HG03571 (cell line): ENCODE results near the gene DHRS4L2.
"Not testable (repeated sequence)": the region's sequence is repeated elsewhere in the genome, so short reads cannot be mapped to it uniquely, and the experiment has no call there.

ENCODE experiments used
- ATAC-seq: cut with Tn5 transposase; IDR thresholded peaks from one replicate; pipeline ENCODE4 v1.9.1; 2021; ENCODE audit not compliant: unreplicated experiment

The DHRS4L2 gene

DNA sequence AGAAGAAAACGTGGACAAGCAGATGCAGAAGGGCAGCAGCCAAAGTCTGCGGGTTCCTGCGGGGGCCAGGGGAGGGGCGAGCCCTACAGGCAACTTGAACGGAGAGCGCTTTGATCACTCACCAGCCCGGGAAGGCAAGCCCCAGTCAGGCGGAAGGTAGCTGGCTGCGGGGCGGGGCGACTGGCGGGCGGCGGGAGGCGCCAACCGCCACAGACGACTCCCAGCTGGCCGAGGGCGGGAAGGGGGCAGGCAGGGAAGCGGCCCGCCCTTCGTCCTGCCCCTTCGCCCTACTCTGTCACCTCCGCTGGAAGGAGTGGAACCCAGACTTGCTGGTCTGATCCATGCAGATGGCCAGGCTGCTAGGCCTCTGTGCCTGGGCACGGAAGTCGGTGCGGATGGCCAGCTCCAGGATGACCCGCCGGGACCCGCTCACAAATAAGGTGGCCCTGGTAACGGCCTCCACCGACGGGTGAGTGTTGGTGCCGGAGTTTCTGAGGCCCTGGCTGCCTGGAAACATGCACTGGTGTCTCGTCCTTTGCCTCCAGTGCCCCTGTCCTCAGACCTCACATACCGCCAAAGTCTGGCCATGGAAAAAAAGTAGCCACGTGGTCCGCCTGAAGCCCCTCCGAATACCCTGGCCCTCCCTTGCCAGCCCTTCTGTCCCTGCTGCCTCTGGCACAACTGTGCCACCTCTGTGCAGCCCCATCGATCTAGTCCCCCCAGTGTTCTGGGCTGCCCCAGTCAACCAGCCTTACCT is at the start of gene DHRS4L2:
DHRS4L2 (plus strand) TSS at position 323 of the 757 bp plus-strand sequence; CDS start at position 342, 19 bp downstream.
- ATAC-seq: peak; percentile 91

DNA sequence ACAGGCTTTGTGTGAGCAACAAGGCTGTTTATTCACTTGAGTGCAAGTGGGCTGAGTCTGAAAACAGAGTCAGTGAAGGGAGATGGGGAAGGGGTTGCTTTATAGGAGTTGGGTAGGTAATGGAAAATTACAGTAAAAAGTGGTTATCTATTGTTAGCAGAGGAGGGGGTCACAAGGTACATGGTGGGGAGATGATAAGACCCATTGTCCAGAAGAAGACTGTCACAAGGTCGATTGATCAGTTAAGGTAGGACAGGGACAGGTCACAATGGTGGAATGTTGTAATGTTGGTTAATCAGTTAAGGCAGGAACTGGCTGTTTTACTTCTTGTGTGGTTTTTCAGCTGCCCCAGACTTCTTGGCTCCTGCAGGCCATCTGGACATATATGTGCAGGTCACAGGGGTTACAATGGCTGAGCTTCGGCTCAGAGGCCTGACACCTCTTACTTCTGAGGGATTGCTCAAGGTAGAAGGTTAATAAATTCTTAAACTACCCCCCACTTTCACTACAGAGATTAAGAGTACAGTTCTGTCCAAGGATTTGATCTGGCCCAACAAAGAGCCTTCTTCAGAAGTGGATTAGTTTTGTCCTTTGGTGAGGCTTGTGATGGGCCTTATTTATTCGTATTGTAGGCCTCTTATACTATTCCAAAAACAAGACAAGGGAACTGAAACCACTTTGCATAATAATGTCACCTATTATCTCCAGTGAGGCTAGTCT is 49.0 kb upstream of the DHRS4L2 start:
- no peak for ATAC-seq

DNA sequence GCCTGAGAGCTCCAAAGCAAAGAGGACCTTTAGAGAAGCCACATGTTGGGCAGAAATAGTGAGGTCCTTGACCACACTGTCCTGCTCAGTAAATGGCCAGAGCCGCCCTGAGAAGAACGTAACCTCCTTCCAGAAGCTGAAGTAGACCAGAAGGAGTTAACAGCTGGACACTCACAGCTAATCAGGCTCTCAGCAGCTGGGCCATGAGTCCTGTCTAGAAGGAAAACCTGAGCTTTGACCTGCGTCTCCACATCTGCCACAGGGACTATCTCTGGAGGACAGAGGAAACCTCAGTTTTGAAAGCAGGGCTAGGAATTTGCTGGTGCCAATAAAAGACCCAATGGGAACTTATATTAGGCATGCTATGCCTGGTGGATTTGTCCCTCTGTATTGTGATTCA is 47.5 kb upstream of the DHRS4L2 start:
- ATAC-seq: no peak

DNA sequence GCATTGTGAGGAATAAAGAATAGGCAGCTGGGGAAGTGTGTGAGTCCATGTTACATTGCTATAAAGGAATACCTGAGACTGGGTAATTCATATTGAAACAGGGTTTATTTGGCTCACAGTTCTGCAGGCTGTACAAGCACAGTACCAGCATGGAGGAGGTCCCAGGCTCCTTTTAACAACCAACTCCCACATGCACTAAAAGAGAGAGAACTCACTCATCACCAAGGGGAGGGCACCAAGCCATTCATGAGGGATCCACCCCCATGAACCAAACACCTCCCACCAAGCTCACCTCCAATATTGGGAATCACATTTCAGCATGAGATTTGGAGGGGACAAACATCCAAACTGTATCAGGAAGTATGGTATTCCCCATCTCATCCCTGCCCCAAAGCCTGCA is 47.1 kb upstream of the DHRS4L2 start:
- ATAC-seq: no peak

DNA sequence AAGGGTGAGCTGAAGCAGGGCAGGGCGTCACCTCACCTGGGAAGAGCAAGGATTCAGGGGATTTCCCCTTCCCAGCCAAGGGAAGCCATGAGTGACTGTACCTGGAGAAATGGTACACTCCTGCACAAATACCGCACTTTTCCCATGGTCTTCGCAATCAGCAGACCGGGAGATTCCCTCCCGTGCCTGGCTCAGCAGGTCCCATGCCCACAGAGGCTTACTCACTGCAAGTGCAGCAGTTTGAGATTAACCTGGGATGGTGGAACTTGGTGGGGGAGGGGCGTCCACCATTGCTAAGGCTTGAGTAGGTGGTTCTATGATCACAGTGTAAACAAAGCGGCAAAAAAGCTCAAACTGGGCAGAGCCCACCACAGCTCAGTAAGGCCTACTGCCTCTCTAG is 46.1 kb upstream of the DHRS4L2 start:
- ATAC-seq: no peak

DNA sequence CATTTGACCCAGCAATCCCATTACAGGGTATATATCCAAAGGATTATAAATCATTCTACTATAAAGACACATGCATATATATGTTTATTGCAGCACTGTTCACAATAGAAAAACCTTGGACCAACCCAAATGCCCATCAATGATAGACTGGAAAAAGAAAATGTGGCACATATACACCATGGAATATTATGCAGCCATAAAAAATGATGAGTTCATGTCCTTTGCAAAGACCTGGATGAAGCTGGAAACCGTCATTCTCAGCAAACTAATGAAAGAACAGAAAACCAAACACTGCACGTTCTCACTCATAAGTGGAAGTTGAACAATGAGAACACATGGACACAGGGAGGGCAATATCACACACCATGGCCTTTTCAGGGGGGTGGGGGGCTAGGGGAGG is 39.7 kb upstream of the DHRS4L2 start:
- not testable (repeated sequence) for ATAC-seq

DNA sequence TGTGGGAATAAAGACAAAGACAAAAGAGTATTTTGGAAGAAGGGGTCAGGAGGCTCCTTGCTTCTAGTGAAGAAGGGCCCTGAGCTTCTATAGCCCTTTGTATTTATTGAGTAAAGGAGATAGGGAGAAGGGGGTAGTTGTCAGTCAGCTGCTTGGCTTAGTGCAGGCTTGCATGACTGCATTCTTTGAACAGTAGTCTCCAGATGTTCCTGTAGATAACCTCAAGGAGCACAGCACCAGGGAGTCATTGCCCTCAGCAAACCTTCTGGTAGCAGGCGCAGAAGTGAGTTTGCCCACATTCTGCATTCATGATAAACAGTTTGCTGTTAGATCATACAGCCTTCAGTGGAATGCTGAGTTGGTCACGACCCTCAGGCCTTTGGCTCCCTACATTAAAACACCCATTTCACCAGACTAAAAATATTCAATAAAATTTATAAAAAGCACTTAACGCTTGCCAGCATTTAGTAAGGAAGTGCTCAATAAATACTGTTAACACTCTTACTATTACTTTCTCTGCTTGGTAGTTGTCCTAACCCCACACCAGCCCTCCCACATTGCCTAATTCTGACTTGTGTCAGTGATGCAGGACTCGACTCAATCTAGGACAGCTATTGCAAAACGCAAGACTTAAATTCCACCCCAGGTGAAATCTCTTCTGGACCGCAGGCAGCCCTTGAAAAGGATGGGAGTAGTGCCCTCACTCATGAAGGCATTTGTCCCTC is 38.2 kb upstream of the DHRS4L2 start:
- ATAC-seq: no peak

DNA sequence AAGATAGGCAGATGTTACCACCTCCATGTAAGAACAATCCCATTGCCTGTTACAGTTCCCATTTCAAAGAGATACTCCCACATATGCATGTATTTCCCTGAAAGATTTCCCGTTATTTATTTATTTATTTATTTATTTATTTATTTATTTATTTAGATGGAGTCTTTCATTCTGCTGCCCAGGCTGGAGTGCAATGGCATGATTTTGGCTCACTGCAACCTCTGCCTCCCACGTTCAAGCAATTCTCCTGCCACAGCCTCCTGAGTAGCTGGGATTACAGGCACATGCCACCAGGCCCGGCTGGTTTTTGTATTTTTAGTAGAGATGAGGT is 37.6 kb upstream of the DHRS4L2 start:
- ATAC-seq: not testable (repeated sequence)

DNA sequence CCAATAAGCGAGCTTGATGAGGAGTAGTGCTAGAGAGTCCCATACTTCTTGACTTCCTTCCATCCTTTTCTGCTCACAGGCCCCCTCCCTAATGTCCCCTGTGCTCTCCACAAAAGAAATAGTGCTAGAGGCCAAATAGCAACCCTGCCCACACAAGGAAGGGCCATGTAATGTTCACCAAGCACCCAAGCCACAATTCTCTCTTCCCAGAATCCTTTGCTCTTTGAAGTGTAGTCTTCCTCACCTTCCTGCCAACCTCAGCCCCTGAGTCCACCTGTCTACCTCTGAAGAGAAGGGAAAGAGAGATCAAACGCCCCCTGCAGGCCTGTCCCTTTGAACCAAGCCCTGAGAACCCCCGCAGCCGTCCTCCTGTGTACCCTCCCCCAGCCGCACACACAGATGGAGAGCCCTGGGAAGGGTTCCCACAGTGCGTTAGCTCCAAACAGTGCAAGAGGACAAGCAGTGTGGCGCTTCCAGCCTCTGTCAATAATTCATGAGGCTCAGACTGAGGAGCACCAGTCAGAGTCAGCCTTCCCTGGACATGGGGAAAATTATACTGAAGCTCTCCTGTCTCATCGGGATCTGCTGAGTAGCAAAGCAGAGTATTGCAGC is 37.0 kb upstream of the DHRS4L2 start:
- ATAC-seq: no peak

DNA sequence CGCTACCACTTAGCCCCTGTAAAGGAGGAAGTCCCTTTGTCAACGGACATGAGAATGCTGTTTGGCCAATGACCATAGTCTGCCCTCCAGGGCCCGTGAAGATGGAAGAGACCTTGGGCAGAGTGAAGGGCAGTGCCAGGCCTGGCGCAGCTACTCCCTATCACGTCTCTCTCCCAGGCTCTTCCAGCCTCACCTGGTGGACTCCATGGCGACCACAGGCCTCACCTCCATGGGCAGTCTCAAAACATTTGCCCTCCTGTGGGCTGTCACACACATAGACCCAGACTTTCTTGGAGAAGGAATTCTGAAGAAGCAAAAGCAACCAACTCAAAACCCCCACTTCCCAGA is 35.6 kb upstream of the DHRS4L2 start:
- not testable (repeated sequence) for ATAC-seq

DNA sequence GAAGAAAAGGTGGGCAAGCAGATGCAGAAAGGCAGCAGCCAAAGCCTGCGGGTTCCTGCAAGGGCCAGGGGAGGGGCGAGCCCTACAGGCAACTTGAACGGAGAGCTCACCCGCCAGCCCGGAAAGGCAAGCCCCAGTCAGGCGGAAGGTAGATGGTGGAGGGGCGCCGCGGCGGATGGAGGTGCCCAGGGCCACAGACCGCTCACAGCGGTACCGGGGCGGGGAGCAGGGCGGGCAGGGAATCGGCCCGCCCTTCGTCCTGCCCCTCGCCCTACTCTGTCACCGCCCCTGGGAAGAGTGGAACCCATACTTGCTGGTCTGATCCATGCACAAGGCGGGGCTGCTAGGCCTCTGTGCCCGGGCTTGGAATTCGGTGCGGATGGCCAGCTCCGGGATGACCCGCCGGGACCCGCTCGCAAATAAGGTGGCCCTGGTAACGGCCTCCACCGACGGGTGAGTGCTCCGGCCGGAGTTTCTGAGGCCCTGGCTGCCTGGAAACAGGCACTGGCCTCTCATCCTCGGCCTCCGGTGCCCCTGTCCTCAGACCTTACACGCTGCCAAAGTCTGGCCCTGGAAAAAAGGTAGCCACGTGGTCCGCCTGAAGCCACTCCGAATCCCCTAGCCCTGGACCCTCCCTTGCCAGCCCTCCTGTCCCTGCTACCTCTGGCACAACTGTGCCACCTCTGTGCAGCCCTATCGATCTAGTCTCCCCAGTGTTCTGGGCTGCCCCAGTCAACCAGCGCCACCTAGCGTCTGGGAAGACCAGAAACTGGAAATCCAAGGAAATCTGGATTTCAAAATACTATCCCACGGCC is 35.1 kb upstream of the DHRS4L2 start, which contains the start of gene DHRS4:
DHRS4 (plus strand) TSS at position 307 of the 815 bp plus-strand sequence; CDS start at position 326, 19 bp downstream.
- peak; percentile 81 for ATAC-seq

DNA sequence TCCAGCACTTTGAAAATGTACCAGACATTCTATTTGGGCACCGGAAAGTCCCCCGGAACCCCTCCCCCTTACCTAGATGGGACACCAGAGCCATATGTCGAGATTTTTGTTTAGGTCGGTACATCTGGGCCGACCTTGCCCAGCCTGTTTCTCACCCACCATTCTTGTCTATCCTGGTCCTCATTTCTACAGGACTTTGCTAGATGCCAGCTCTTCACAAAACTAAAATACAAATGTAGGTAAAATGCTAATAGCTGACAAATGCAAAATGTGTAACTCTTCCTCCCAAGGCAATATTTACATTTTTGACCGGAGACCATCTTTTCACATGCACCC is 34.5 kb upstream of the DHRS4L2 start:
- ATAC-seq: peak; percentile 25

DNA sequence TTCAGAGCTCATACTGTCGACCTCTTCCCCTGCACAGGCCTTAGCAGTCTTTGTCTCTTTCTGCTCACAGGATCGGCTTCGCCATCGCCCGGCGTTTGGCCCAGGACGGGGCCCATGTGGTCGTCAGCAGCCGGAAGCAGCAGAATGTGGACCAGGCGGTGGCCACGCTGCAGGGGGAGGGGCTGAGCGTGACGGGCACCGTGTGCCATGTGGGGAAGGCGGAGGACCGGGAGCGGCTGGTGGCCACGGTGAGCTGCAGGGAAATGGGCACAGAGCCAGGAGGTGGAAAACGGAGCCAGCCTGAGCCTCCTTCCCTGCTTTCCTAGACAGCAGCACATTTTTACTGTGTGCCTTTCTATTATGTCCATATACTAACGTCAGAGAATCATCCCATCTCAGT is 33.8 kb upstream of the DHRS4L2 start:
- not testable (repeated sequence) for ATAC-seq

DNA sequence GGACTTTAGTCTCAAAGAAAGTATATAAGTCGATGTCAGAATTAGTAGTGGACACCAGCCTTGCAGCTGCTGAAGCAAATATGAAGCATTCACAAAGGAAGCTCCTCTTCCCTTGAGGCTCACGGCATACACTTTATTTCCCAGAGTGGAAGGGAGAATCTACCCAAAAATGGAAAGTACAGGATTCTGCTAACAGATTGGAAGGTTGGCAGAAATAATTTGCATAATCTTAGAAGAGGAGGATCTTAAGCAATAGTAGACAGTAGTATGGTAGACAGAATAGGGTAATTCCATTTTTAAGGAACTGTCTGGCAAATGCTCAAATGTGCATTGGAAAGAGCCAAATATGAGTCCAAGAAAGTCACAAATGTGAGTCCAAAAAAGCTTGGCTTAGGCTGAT is 32.9 kb upstream of the DHRS4L2 start:
- not testable (repeated sequence) for ATAC-seq

DNA sequence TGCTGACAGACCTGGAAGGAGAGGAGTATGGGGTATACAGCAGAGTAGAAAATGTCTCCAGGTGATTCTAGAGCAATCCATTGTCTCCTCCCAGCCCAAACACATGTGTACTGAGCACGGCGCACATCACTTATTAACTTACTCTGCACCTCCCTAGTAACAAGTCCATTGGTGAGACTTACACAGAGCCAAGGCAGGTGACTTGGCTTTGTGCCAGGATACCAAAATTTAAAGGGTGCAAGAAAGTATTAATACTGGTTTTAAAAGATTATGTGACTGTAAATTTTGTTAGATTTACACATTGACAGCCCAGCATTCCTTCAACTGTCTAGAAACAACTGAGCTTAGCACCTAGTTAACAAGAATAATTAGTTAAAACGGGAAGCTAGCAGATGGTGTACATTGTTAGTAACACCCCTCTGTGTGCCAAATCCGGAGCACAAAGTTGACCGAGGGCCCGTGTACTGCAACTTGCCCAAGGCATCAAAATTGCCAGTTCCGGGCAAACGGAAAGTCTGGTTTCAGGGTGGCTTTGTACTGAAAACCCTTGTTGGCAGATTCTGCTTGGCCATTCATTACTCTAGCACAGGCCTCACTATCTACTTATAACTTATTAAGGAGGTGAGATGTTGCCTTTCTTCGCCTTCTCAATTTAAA is 30.7 kb upstream of the DHRS4L2 start:
- ATAC-seq: not testable (repeated sequence)

DNA sequence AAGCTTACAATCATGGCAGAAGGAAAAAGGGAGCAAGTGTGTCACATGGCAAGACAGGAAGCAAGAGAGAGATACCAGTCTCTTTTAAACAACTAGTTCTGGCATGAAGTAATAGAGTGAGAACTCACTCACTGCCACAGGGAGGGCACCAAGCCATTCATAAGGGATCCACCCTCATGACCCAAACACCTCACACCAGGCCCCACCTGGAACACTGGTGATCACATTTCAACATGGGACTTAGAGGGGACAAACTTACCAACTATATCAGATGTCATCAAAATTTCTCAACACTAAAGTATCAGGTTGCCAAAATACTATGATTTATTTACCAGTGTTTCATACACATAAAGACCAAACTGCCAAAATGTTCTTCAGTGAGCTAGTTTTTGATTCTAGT is 27.8 kb upstream of the DHRS4L2 start:
- ATAC-seq: not testable (repeated sequence)

DNA sequence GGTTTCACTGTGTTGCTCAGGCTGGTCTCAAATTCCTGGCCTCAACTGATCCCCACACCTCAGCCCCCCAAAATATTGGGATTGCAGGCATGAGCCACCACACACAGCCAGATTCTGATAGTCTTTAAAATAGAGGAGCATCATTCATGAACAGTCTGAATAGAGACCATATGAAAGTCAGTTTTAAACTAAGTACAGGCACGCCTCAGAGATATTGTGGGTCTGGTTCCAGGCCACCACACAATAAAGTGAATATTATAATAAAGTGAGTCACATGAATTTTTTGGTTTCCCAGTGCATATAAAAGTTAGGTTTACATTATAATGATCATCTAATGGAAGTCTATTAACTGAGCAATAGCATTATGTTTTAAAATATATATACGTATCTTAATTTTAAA is 27.0 kb upstream of the DHRS4L2 start:
- not testable (repeated sequence) for ATAC-seq

DNA sequence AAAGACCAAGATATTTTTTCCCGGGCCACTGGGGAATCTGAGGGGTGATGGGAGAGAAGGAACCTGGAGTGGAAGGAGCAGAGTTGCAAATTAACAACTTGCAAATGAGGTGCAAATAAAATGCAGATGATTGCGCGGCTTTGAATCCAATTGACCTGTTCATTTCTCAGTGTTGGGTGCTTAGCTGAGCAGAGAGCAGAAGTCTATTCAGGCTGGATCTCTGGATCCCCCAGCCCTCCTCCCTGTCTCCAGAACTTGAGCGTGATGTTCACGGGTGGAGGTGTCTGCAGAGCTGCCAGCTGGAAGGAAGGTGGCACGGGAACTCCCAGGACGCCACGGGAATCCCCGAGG is 19.6 kb upstream of the DHRS4L2 start:
- ATAC-seq: peak; percentile 25

DNA sequence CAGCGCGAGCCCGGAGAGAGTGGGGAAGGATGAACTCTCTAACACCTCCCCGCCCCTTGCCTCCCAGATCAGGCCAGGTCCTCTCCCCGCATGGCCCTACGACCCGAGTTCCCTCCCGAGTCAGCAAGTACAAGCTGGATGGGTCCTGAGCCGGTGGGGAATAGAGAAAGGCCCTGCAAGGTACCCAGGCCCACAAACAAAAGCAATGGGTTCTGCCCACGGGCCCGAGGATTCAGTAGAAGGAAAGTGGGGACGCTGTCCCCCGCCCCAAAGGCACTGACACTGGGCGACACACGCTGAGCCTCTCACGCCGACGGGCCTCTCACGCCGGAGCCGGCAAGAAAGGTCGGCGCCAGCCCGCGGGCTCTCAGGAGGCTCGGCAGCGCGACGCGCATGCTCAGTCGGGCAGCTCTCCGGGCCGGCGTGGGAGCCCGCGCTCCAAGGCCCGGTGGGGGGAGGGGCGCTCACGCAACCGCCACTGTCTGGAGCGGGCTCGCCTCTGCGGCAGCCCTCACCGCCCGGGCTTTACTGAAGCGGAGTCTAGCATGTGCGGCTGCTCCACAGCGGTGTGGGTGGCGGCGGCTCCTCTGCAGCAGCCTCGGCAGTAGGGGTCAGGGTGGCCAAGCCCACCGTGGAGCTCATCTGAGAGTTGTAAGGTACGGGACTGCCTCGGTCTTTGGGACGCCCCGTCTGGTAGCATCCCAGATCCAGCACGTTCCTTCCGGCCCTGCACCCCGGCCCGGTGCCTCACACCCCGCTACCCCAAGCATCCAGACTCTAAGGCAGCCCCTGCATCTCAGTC is 19.0 kb upstream of the DHRS4L2 start:
- ATAC-seq: peak; percentile 50
